Peyer's patch (tissue), 4 donors: ENCODE data around the gene ELFN2. TPM values are rescaled to one million over a fixed set of nuclear protein-coding genes. Genes with fewer than 3 reads are reported as not detected.
A peak's percentile ranks its signal among the peaks of the same experiment; 100 is the strongest.

Experiments
- DNase-seq, 3 donors: peaks; one replicate each; pipeline ENCODE4 v3.0.0-alpha.2; 2017 to 2019
- H3K27ac ChIP-seq, 4 donors: fragments of 200-600 bp; sonication (generic); one replicate each; pipeline ENCODE4 v1.5.1; 2016 to 2019
- H3K27me3 ChIP-seq, 2 donors: fragments of 200-600 bp; sonication (generic); one replicate each; pipeline ENCODE4 v1.5.1; 2019
- H3K36me3 ChIP-seq, 3 donors: fragments of 200-600 bp; sonication (generic); one replicate each; pipeline ENCODE4 v1.5.1; 2016 to 2019
- H3K4me1 ChIP-seq, 4 donors: fragments of 200-600 bp; sonication (generic); one replicate each; pipeline ENCODE4 v1.5.1; 2016 to 2019
- H3K4me3 ChIP-seq, 4 donors: fragments of 200-600 bp; sonication (generic); 1 replicate in 3 of 4; 2 replicates in 1 of 4; pipeline ENCODE4 v1.5.1; 2016 to 2019; ENCODE audit warnings: mild to moderate bottlenecking in 1 of 4
- H3K9me3 ChIP-seq, 4 donors: fragments of 200-600 bp; sonication (generic); one replicate each; pipeline ENCODE4 v1.5.1; 2016 to 2019; ENCODE audit warnings: mild to moderate bottlenecking in 1 of 4
- CTCF ChIP-seq, 6 experiments: fragments of 450-650 bp in 4 of 6; fragments of 200-600 bp in 2 of 6; sonication (generic) in 1 of 6; IDR thresholded peaks; one replicate each; pipeline ENCODE4 v1.5.1; 2017 to 2019; ENCODE audit warnings: antibody characterized with exemption in 6 of 6, mild to moderate bottlenecking in 3 of 6, moderate library complexity in 1 of 6
- POLR2A ChIP-seq, 2 donors: fragments of 450-650 bp; IDR thresholded peaks; one replicate each; pipeline ENCODE4 v1.5.1; 2017; ENCODE audit warnings: antibody characterized with exemption in 2 of 2, mild to moderate bottlenecking in 2 of 2, moderate library complexity in 2 of 2
- total RNA-seq, 4 donors: library from RNA; depleted of rRNA; stranded (reverse); fragments of >200 nt; gene quantifications; one replicate each; pipeline ENCODE4 v1.1.0, GENCODE V29; 2016

The ELFN2 gene
- total RNA-seq, 4 donors from 2014 or later, result under 0.01 TPM; not detected in 3

- no peak overlapping the region for H3K27ac ChIP-seq
- H3K9me3 ChIP-seq, result no peaks in the 10 kb centered on the region
- H3K36me3 ChIP-seq, result no peaks in the 10 kb centered on the region
- H3K4me3 ChIP-seq, result no peak overlapping the region
- H3K27me3 ChIP-seq, result peaks cover 0 to 12% of the 10 kb centered on the region in 2 donors
- DNase-seq, result no peak
- TF ChIP-seq POLR2A (IDR thresholded peaks at IDR 0.05) (no peak), CTCF (IDR thresholded peaks at IDR 0.05) (no peak)
- H3K4me1 ChIP-seq, result peaks cover 0 to 18% (median 2%) of the 10 kb centered on the region in 4 donors
Measured at GRCh38 chr22:37338539-37339246, 88.6 kb downstream of the ELFN2 start.

- Histone ChIP-seq H3K9me3 (no peaks in the 10 kb centered on the region), H3K4me1 (peaks cover 0 to 18% (median 2%) of the 10 kb centered on the region in 4 donors), H3K27ac (no peak overlapping the region), H3K4me3 (no peak overlapping the region), H3K36me3 (no peaks in the 10 kb centered on the region), H3K27me3 (peaks cover 0 to 18% of the 10 kb centered on the region in 2 donors)
- no peak for DNase-seq
- TF ChIP-seq POLR2A (IDR thresholded peaks at IDR 0.05), result no peak
- TF ChIP-seq CTCF (IDR thresholded peaks at IDR 0.05), result no peak
Measured at GRCh38 chr22:37337204-37337943, 89.9 kb downstream of the ELFN2 start.

- no peaks in the 10 kb centered on the region for H3K9me3 ChIP-seq
- no peak overlapping the region for H3K4me3 ChIP-seq
- H3K27ac ChIP-seq, result no peak overlapping the region
- H3K4me1 ChIP-seq, result peaks cover 0 to 18% (median 2%) of the 10 kb centered on the region in 4 donors
- H3K36me3 ChIP-seq, result no peaks in the 10 kb centered on the region
- peak in 2 of 3 donors; percentile 66 to 79 for DNase-seq
- H3K27me3 ChIP-seq, result peaks cover 0 to 19% of the 10 kb centered on the region in 2 donors
- TF ChIP-seq POLR2A (IDR thresholded peaks at IDR 0.05) (no peak), CTCF (IDR thresholded peaks at IDR 0.05) (no peak)
Measured at GRCh38 chr22:37336579-37336978, 90.7 kb downstream of the ELFN2 start.

- Histone ChIP-seq H3K36me3 (no peaks in the 10 kb centered on the region), H3K27ac (no peak overlapping the region), H3K27me3 (peaks cover 0 to 19% of the 10 kb centered on the region in 2 donors), H3K4me1 (peaks cover 0 to 25% (median 2%) of the 10 kb centered on the region in 4 donors), H3K4me3 (no peak overlapping the region), H3K9me3 (no peaks in the 10 kb centered on the region)
- DNase-seq, result no peak
- TF ChIP-seq CTCF (IDR thresholded peaks at IDR 0.05) (no peak), POLR2A (IDR thresholded peaks at IDR 0.05) (no peak)
Measured at GRCh38 chr22:37335806-37336199, 91.5 kb downstream of the ELFN2 start.

GRCh38 chr22:37334859-37335805 is 92.1 kb downstream of the ELFN2 start:
- H3K4me1 ChIP-seq, result peaks cover 0 to 30% (median 2%) of the 10 kb centered on the region in 4 donors
- no peaks in the 10 kb centered on the region for H3K9me3 ChIP-seq
- H3K36me3 ChIP-seq, result no peaks in the 10 kb centered on the region
- TF ChIP-seq CTCF (IDR thresholded peaks at IDR 0.05), result no peak
- no peak for TF ChIP-seq POLR2A (IDR thresholded peaks at IDR 0.05)
- H3K4me3 ChIP-seq, result no peak overlapping the region
- H3K27me3 ChIP-seq, result peaks cover 0 to 19% of the 10 kb centered on the region in 2 donors
- no peak overlapping the region for H3K27ac ChIP-seq
- DNase-seq, result no peak
